GM12874 (cell line): ENCODE results near the gene SETD1B.

Experiments
- TF ChIP-seq, protein P1 (sequence below): IDR thresholded peaks from 2 replicates; pipeline ENCODE4 v1.5.1; 2011; ENCODE audit warnings: low read depth, mild to moderate bottlenecking, control low read depth, low read length, moderate library complexity; ENCODE audit not compliant: insufficient read depth

Gene SETD1B

DNA sequence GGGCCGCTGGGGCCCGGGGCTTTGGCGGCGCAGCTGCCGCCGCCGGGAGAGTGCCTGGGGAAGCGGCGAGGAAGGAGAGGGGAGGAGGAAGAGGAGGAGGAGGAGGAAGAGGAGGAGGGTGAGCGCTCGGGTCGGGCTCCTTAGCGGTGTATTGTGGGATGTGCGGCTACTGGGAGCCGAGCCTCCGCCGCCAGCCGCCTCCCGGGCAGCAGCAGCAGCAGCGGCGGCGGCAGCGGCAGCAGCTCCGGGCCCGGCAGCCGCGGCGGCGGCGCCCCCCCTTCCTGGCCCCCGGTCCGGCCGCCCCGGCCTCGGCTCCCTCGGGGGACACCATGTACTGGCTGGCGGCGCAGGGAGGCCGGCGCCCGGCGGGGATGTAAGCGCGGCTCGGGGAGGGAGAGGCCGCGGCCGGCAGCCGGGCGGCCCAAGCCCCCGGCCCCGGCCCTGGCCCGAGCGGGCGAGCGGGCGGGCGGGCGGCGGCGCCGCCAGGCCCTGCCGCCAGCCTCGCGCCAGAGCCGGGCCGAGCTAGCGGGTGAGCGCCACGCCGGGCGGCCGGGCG lies at the start of gene SETD1B:
SETD1B (plus strand) TSS at position 149 of the 556 bp plus-strand sequence. CDS start 729 bp downstream, outside the sequence.
- TF ChIP-seq, protein P1, sequence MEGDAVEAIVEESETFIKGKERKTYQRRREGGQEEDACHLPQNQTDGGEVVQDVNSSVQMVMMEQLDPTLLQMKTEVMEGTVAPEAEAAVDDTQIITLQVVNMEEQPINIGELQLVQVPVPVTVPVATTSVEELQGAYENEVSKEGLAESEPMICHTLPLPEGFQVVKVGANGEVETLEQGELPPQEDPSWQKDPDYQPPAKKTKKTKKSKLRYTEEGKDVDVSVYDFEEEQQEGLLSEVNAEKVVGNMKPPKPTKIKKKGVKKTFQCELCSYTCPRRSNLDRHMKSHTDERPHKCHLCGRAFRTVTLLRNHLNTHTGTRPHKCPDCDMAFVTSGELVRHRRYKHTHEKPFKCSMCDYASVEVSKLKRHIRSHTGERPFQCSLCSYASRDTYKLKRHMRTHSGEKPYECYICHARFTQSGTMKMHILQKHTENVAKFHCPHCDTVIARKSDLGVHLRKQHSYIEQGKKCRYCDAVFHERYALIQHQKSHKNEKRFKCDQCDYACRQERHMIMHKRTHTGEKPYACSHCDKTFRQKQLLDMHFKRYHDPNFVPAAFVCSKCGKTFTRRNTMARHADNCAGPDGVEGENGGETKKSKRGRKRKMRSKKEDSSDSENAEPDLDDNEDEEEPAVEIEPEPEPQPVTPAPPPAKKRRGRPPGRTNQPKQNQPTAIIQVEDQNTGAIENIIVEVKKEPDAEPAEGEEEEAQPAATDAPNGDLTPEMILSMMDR, result no peak

DNA sequence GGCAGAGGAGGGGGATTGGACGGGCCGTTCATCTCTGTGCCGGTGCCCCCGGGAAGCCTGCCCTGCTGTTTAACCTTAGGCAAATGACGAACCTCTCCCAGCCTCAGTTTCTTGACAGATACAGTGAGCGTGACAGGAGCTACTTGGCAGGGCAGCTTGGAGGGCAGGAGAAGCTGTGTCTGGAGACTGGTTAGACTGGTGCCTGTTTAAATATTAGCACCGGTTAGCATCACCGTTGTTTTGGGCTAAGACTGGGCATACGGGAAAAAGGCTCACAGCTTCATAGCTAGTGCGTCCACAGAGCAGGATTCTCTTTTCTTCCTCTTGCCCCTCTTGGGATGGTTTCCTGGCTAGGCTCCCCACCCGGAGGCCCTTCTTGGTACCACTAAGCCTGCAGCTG lies 49.0 kb upstream of the SETD1B start:
- TF ChIP-seq, protein P1, result no peak

DNA sequence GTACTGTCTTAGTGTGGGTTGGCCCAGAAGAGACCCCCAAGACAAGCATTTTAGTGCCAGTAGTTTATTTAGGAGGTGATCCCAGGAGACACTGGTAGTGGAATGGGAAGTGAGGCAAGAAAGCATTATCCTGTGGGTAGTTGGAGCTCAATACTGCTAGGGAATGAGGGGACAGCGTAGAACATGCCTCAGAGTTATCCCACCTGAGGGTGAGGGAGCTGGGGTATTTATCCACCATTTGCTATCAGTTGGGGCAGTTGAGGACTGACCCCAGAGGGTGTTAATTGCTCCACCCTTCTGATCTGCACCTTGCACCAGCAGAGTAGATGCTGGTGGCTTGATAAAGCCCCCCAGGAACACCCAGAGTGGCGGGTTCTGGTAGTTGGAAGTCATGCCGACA lies 48.2 kb upstream of the SETD1B start:
- TF ChIP-seq, protein P1, result no peak

DNA sequence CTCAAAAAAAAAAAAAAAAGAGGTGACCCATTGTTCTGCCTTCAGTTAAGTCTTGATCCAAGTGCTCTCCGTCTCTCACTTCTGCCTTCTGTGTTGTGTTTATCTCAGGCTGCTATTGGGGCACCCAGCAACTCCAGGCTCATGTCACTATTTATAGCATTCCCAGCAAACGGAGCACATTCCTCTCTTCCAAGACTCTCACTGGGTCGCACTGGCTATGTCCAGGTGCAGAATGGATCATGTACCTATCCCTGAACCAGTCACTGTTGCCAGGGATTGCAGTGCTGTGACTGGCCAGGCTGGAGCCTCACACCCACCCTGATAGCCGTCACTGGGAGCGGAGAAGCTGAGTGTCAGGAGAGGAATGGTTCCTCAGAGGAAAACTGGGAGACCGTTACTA lies 41.5 kb upstream of the SETD1B start:
- TF ChIP-seq, protein P1, result no peak

DNA sequence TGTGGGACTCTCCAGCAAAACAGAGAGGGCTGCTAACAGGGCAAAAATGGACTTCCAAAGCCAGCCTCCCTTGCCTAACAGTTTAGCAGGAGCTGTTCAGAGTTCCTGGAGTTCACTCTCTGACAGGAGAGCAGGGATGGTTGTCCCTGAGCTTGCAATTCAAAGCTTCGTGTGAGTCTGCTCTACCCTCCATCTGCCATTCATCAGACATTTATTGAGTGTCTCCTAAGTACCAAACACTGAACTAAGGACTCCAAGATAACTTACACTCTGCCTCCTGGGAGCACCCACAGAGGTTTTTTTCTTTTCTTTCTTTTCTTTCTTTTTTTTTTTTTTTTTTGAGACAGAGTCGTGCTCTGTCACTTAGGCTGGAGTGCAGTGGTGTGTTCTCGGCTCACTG lies 39.0 kb upstream of the SETD1B start:
- TF ChIP-seq, protein P1, result no peak

DNA sequence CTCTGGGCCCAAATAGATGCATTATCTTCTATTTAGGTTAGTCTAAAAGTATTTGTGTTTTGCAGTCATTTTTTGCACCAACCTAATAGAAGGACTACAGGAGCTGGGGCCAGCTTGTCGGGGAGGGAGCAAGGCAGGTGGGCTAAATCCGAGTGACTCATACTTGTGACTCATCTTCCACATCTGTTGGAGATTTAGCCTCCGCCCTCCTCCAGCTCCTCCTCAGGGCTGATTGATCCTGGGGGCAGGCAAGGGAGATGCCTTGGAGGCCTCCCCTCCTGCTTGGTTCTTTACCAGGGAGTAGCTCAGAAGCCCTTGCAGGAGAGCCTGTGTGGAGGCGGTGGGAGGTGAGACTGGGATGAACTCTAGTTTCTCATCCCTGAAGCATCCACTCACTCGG lies 38.2 kb upstream of the SETD1B start:
- TF ChIP-seq, protein P1, result no peak

DNA sequence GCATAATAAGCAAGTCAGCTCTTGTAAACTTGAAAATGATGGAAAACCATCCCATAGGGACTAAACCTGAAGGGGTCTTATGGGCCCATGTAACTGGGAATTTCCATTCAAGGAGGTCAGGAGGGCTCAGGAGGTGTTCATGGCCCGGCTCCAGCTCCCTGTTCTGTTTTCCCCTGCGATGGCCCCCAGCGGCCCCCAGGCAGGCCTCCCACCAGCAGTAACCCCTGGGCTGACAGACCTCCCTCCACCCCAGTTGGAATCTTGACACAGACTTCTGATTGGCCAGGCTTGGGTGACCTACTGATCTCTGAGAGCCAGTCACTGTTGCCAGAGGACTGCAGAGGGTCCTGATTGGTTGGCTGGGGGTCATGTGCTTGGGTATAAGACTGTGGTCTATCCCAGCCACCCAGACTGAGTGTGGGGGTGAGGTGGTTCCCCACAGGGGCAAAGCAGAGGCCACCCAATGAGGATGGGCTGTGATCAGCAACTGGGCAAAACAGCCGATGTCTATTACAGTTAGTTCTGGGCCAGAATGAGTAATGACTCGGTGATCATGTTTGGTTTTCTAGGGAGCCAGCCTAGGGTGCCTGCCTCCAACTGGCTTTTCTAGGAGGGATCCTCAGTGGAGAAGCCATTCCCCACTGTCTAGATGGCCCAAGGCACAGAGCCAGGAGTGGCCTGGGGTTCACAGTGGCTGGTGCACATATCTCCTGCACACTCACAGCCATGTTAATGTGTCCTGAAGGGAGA lies 37.3 kb upstream of the SETD1B start:
- TF ChIP-seq, protein P1, result no peak
